Body of pancreas (tissue), 4 donors: Measurements from ENCODE around the gene ZNF536. TPM values are rescaled to one million over a fixed set of nuclear protein-coding genes. Genes with fewer than 3 reads are reported as not detected.

Experiments used
- ATAC-seq: fragments of 150-250 bp; one replicate; pipeline ENCODE4 v1.9.1; 2016
- DNase-seq, 4 donors: peaks; one replicate each; pipeline ENCODE4 v3.0.0-alpha.2; 2019
- H3K27ac ChIP-seq, 4 donors: fragments of 200-600 bp; sonication (generic); 1 replicate in 3 of 4; 2 replicates in 1 of 4; pipeline versions ENCODE4 v1.5.1 to v1.6.1; 2016 to 2019; ENCODE audit warnings: mild to moderate bottlenecking in 1 of 4, mixed read lengths in 1 of 4, moderate library complexity in 1 of 4
- H3K27me3 ChIP-seq, 2 donors: fragments of 200-600 bp; sonication (generic); one replicate each; pipeline ENCODE4 v1.6.0; 2016; ENCODE audit warnings: mild to moderate bottlenecking in 1 of 2
- H3K36me3 ChIP-seq, 2 donors: fragments of 200-600 bp; sonication (generic); replicated peaks in 1 of 2; 2 replicates each; pipeline ENCODE4 v1.5.1; 2016; ENCODE audit warnings: low read depth in 2 of 2; ENCODE audit not compliant: insufficient read depth in 1 of 2
- H3K4me1 ChIP-seq: fragments of 200-600 bp; sonication (generic); one replicate; pipeline ENCODE4 v1.6.0; 2016
- H3K4me3 ChIP-seq, 2 donors: fragments of 200-600 bp; sonication (generic); 1 replicate in 1 of 2; 2 replicates in 1 of 2; pipeline ENCODE4 v1.5.1; 2016 to 2019
- H3K9me3 ChIP-seq, 3 donors: fragments of 200-600 bp; sonication (generic); 1 replicate in 2 of 3; 2 replicates in 1 of 3; pipeline ENCODE4 v1.5.1; 2016
- CTCF ChIP-seq, 7 experiments: fragments of 450-650 bp in 4 of 7; fragments of 200-600 bp in 3 of 7; sonication (generic) in 3 of 7; IDR thresholded peaks; one replicate each; pipeline ENCODE4 v1.5.1; 2016 to 2019; ENCODE audit warnings: antibody characterized with exemption in 7 of 7
- POLR2A ChIP-seq, 3 donors: fragments of 450-650 bp; IDR thresholded peaks; one replicate each; pipeline ENCODE4 v1.6.1; 2016; ENCODE audit warnings: antibody characterized with exemption in 3 of 3, mild to moderate bottlenecking in 2 of 3
- WGBS, 2 donors: methylation state at CpG; one replicate each; pipeline ENCODE4 v1.1.5; 2017; 5-methylcytosine and 5-hydroxymethylcytosine counted together
- intact Hi-C: fragments of 100-400 bp; cut with DNase I; formaldehyde crosslinking; loops from one replicate; pipeline ENCODE4 v1.15.1; 2023
- total RNA-seq, 2 donors: library from RNA; depleted of rRNA; stranded (reverse); fragments of >200 nt; gene quantifications; one replicate each; pipeline ENCODE4 v1.1.0, GENCODE V29; 2016

The ZNF536 gene
- total RNA-seq, 2 donors from 2014 or later, result not detected

- H3K27ac ChIP-seq, result no peak overlapping the region
- TF ChIP-seq POLR2A (IDR thresholded peaks at IDR 0.05), result no peak
- no peak for TF ChIP-seq CTCF (IDR thresholded peaks at IDR 0.05)
- H3K9me3 ChIP-seq, result no peaks in the 10 kb centered on the region
- intact Hi-C loops, result no loop called here
- DNase-seq, result no peak
- H3K36me3 ChIP-seq, result no peaks in the 10 kb centered on the region
- H3K4me1 ChIP-seq, result no peaks in the 10 kb centered on the region
- no peak overlapping the region for H3K4me3 ChIP-seq
- WGBS, 2 donors, result 82 to 84% methylated on average over 8 of the region's 8 CpGs
- ATAC-seq, result no peak
- H3K27me3 ChIP-seq, result peaks cover 0 to 11% of the 10 kb centered on the region in 2 donors
Measured at GRCh38 chr19:30421571-30421970, 49.4 kb downstream of the ZNF536 start.

- WGBS, 2 donors, result 51 to 65% methylated on average over 9 to 11 of the region's 11 CpGs
- ATAC-seq (no peak), DNase-seq (no peak)
- intact Hi-C loops, result no loop called here
- H3K36me3 ChIP-seq, result no peaks in the 10 kb centered on the region
- no peak overlapping the region for H3K4me3 ChIP-seq
- TF ChIP-seq POLR2A (IDR thresholded peaks at IDR 0.05) (no peak), CTCF (IDR thresholded peaks at IDR 0.05) (no peak)
- no peaks in the 10 kb centered on the region for H3K9me3 ChIP-seq
- H3K27ac ChIP-seq, result no peak overlapping the region
- peaks cover 0 to 7% of the 10 kb centered on the region in 2 donors for H3K27me3 ChIP-seq
- H3K4me1 ChIP-seq, result no peaks in the 10 kb centered on the region
Measured at GRCh38 chr19:30423481-30423880, 51.3 kb downstream of the ZNF536 start.

GRCh38 chr19:30425885-30426838 is 54.0 kb downstream of the ZNF536 start:
- 63 to 64% methylated on average over 9 of the region's 9 CpGs for WGBS, 2 donors
- no peak for DNase-seq
- no peaks in the 10 kb centered on the region for H3K36me3 ChIP-seq

GRCh38 chr19:30426864-30427263 is 54.7 kb downstream of the ZNF536 start:
- H3K27ac ChIP-seq, result no peak overlapping the region
- H3K9me3 ChIP-seq, result no peaks in the 10 kb centered on the region
- intact Hi-C loops, result no loop called here
- no peaks in the 10 kb centered on the region for H3K4me1 ChIP-seq
- no peaks in the 10 kb centered on the region for H3K36me3 ChIP-seq
- TF ChIP-seq CTCF (IDR thresholded peaks at IDR 0.05) (no peak), POLR2A (IDR thresholded peaks at IDR 0.05) (no peak)
- ATAC-seq (no peak), DNase-seq (no peak)
- H3K27me3 ChIP-seq, result no peaks in the 10 kb centered on the region
- H3K4me3 ChIP-seq, result no peak overlapping the region

More at GRCh38 chr19:30425885-30426838, 54.0 kb downstream of the ZNF536 start:
- Histone ChIP-seq H3K4me1 (no peaks in the 10 kb centered on the region), H3K4me3 (no peak overlapping the region), H3K9me3 (no peaks in the 10 kb centered on the region), H3K27ac (no peak overlapping the region), H3K27me3 (no peaks in the 10 kb centered on the region)
- no peak for ATAC-seq
- TF ChIP-seq CTCF (IDR thresholded peaks at IDR 0.05), result no peak
- no peak for TF ChIP-seq POLR2A (IDR thresholded peaks at IDR 0.05)
- intact Hi-C loops, result no loop called here
